ENCODE results near the gene DNAJC12.
"Not testable (repeated sequence)": the region's sequence is repeated elsewhere in the genome, so short reads cannot be mapped to it uniquely, and the experiment has no call there.

DNAJC12 gene

GRCh38 chr10:67837541-67838314, at the start of gene DNAJC12:
TSS of gene DNAJC12 (minus strand) at chr10:67838188. CDS start at chr10:67838011, 177 bp downstream.
- Mint-ChIP-seq H3K4me3 (peak within 1 kb of the TSS; percentile 51), H3K36me3 (ENCODE audit: low read depth) (no peaks in the 10 kb centered on the region), H3K4me1 (ENCODE audit: low read depth) (no peaks in the 10 kb centered on the region), H3K27me3 (no peaks in the 10 kb centered on the region), H3K9me3 (no peaks in the 10 kb centered on the region), H3K27ac (no peak within 1 kb of the TSS)

GRCh38 chr10:67884842-67885670, 47.1 kb upstream of the DNAJC12 start:
- peaks cover 29% of the 10 kb centered on the region for H3K36me3 Mint-ChIP-seq (ENCODE audit: low read depth)
- peak overlapping the region; percentile 71 for H3K27ac Mint-ChIP-seq
- H3K9me3 Mint-ChIP-seq = no peaks in the 10 kb centered on the region
- peaks cover 4% of the 10 kb centered on the region for H3K27me3 Mint-ChIP-seq
- peaks cover 29% of the 10 kb centered on the region for H3K4me1 Mint-ChIP-seq (ENCODE audit: low read depth)
- H3K4me3 Mint-ChIP-seq = peak overlapping the region; percentile 96

GRCh38 chr10:67884313-67884841, 46.4 kb upstream of the DNAJC12 start, which contains the start of gene SIRT1:
TSS of gene SIRT1 (plus strand) at chr10:67884656. CDS start at chr10:67884722, 66 bp downstream.
- peak within 1 kb of the TSS; percentile 93 for H3K27ac Mint-ChIP-seq
- no peaks in the 10 kb centered on the region for H3K9me3 Mint-ChIP-seq
- H3K36me3 Mint-ChIP-seq (ENCODE audit: low read depth) = peaks cover 25% of the 10 kb centered on the region
- peaks cover 25% of the 10 kb centered on the region for H3K4me1 Mint-ChIP-seq (ENCODE audit: low read depth)
- peak within 1 kb of the TSS; percentile 96 for H3K4me3 Mint-ChIP-seq
- peaks cover 4% of the 10 kb centered on the region for H3K27me3 Mint-ChIP-seq

GRCh38 chr10:67883710-67884312, 45.8 kb upstream of the DNAJC12 start:
- peak overlapping the region; percentile 93 for H3K27ac Mint-ChIP-seq
- peaks cover 23% of the 10 kb centered on the region for H3K4me1 Mint-ChIP-seq (ENCODE audit: low read depth)
- peaks cover 19% of the 10 kb centered on the region for H3K36me3 Mint-ChIP-seq (ENCODE audit: low read depth)
- H3K9me3 Mint-ChIP-seq = no peaks in the 10 kb centered on the region
- H3K4me3 Mint-ChIP-seq = peak overlapping the region; percentile 84
- peaks cover 4% of the 10 kb centered on the region for H3K27me3 Mint-ChIP-seq

GRCh38 chr10:67878133-67878532, 40.1 kb upstream of the DNAJC12 start:
- no peak overlapping the region for H3K27ac Mint-ChIP-seq
- no peaks in the 10 kb centered on the region for H3K4me1 Mint-ChIP-seq (ENCODE audit: low read depth)
- H3K9me3 Mint-ChIP-seq = no peaks in the 10 kb centered on the region
- H3K27me3 Mint-ChIP-seq = no peaks in the 10 kb centered on the region
- H3K4me3 Mint-ChIP-seq = no peak overlapping the region
- no peaks in the 10 kb centered on the region for H3K36me3 Mint-ChIP-seq (ENCODE audit: low read depth)

GRCh38 chr10:67877421-67877820, 39.4 kb upstream of the DNAJC12 start:
- not testable (repeated sequence) for H3K4me3 Mint-ChIP-seq, H3K27me3 Mint-ChIP-seq

GRCh38 chr10:67875340-67876238, 37.6 kb upstream of the DNAJC12 start:
- no peaks in the 10 kb centered on the region for H3K27me3 Mint-ChIP-seq
- no peaks in the 10 kb centered on the region for H3K4me1 Mint-ChIP-seq (ENCODE audit: low read depth)
- no peak overlapping the region for H3K4me3 Mint-ChIP-seq
- no peak overlapping the region for H3K27ac Mint-ChIP-seq
- H3K9me3 Mint-ChIP-seq = no peaks in the 10 kb centered on the region
- no peaks in the 10 kb centered on the region for H3K36me3 Mint-ChIP-seq (ENCODE audit: low read depth)

More at GRCh38 chr10:67877421-67877820, 39.4 kb upstream of the DNAJC12 start:
- H3K9me3 Mint-ChIP-seq; H3K27ac Mint-ChIP-seq; H3K4me1 Mint-ChIP-seq (ENCODE audit: low read depth); H3K36me3 Mint-ChIP-seq (ENCODE audit: low read depth): not testable (repeated sequence)

GRCh38 chr10:67869996-67870395, 32.0 kb upstream of the DNAJC12 start:
- Mint-ChIP-seq H3K9me3 (no peaks in the 10 kb centered on the region), H3K36me3 (ENCODE audit: low read depth) (no peaks in the 10 kb centered on the region), H3K27me3 (no peaks in the 10 kb centered on the region)

GRCh38 chr10:67868132-67868531, 30.1 kb upstream of the DNAJC12 start:
- H3K9me3 Mint-ChIP-seq = no peaks in the 10 kb centered on the region
- H3K27ac Mint-ChIP-seq = no peak overlapping the region
- no peaks in the 10 kb centered on the region for H3K4me1 Mint-ChIP-seq (ENCODE audit: low read depth)

More at GRCh38 chr10:67869996-67870395, 32.0 kb upstream of the DNAJC12 start:
- H3K4me1 Mint-ChIP-seq (ENCODE audit: low read depth) = no peaks in the 10 kb centered on the region
- H3K4me3 Mint-ChIP-seq = no peak overlapping the region
- H3K27ac Mint-ChIP-seq = no peak overlapping the region

GRCh38 chr10:67864607-67865371, 26.8 kb upstream of the DNAJC12 start:
- no peaks in the 10 kb centered on the region for H3K36me3 Mint-ChIP-seq (ENCODE audit: low read depth)
- no peak overlapping the region for H3K27ac Mint-ChIP-seq
- no peaks in the 10 kb centered on the region for H3K4me1 Mint-ChIP-seq (ENCODE audit: low read depth)
- H3K4me3 Mint-ChIP-seq = no peak overlapping the region
- no peaks in the 10 kb centered on the region for H3K9me3 Mint-ChIP-seq
- no peaks in the 10 kb centered on the region for H3K27me3 Mint-ChIP-seq

More at GRCh38 chr10:67868132-67868531, 30.1 kb upstream of the DNAJC12 start:
- H3K4me3 Mint-ChIP-seq = no peak overlapping the region
- no peaks in the 10 kb centered on the region for H3K36me3 Mint-ChIP-seq (ENCODE audit: low read depth)
- no peaks in the 10 kb centered on the region for H3K27me3 Mint-ChIP-seq

- no peaks in the 10 kb centered on the region for H3K9me3 Mint-ChIP-seq
- H3K4me3 Mint-ChIP-seq = no peak overlapping the region
- no peaks in the 10 kb centered on the region for H3K4me1 Mint-ChIP-seq (ENCODE audit: low read depth)
- no peak overlapping the region for H3K27ac Mint-ChIP-seq
- H3K36me3 Mint-ChIP-seq (ENCODE audit: low read depth) = no peaks in the 10 kb centered on the region
- no peaks in the 10 kb centered on the region for H3K27me3 Mint-ChIP-seq
Observed at GRCh38 chr10:67863094-67863493, 25.1 kb upstream of the DNAJC12 start.

GRCh38 chr10:67861750-67862432, 23.9 kb upstream of the DNAJC12 start:
- no peaks in the 10 kb centered on the region for H3K9me3 Mint-ChIP-seq
- no peaks in the 10 kb centered on the region for H3K36me3 Mint-ChIP-seq (ENCODE audit: low read depth)
- no peak overlapping the region for H3K27ac Mint-ChIP-seq
- H3K4me1 Mint-ChIP-seq (ENCODE audit: low read depth) = no peaks in the 10 kb centered on the region
- no peaks in the 10 kb centered on the region for H3K27me3 Mint-ChIP-seq
- H3K4me3 Mint-ChIP-seq = no peak overlapping the region

GRCh38 chr10:67858971-67859370, 21.0 kb upstream of the DNAJC12 start:
- no peaks in the 10 kb centered on the region for H3K27me3 Mint-ChIP-seq
- H3K36me3 Mint-ChIP-seq (ENCODE audit: low read depth) = no peaks in the 10 kb centered on the region
- H3K27ac Mint-ChIP-seq = no peak overlapping the region
- H3K9me3 Mint-ChIP-seq = no peaks in the 10 kb centered on the region
- H3K4me1 Mint-ChIP-seq (ENCODE audit: low read depth) = no peaks in the 10 kb centered on the region
- no peak overlapping the region for H3K4me3 Mint-ChIP-seq

Data from stimulated activated naive CD8-positive, alpha-beta T cell treated with anti-CD3 and anti-CD28 coated beads, Interleukin-15, Interleukin-2, amounts not matched to agents 100 ng/mL and 50 ng/mL, for 24 hours (primary cell).